Measurements from ENCODE around the gene ATP9A.

DNA sequence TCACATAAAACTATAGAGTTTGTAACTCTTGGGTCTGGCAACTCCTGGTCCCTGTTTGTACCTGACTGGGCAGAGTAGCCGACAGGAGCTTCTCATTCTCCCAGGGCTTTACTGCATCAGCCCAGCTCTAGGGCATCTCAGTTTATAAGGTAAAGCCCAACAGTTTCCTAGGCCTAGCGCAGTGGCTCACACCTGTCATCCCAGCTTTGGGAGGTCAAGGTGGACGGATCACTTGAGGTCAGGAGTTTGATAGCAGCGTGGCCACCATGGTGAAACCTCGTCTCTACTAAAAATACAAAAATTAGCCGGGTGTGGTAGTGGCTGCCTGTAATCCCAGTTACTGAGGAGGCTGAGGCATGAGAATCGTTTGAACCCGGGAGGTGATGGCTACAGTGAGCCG is 47.8 kb downstream of the ATP9A start:
- TF ChIP-seq, protein P1, sequence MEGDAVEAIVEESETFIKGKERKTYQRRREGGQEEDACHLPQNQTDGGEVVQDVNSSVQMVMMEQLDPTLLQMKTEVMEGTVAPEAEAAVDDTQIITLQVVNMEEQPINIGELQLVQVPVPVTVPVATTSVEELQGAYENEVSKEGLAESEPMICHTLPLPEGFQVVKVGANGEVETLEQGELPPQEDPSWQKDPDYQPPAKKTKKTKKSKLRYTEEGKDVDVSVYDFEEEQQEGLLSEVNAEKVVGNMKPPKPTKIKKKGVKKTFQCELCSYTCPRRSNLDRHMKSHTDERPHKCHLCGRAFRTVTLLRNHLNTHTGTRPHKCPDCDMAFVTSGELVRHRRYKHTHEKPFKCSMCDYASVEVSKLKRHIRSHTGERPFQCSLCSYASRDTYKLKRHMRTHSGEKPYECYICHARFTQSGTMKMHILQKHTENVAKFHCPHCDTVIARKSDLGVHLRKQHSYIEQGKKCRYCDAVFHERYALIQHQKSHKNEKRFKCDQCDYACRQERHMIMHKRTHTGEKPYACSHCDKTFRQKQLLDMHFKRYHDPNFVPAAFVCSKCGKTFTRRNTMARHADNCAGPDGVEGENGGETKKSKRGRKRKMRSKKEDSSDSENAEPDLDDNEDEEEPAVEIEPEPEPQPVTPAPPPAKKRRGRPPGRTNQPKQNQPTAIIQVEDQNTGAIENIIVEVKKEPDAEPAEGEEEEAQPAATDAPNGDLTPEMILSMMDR (IDR thresholded peaks at IDR 0.05), result no peak
- no peak for TF ChIP-seq POLR2A (IDR thresholded peaks at IDR 0.05)

Measured in tibial nerve (tissue), 3 donors.